HCT116 (cell line): ENCODE data around the gene TRAF3. TPM values are rescaled to one million over a fixed set of nuclear protein-coding genes. Genes with fewer than 3 reads are reported as not detected.

Experiments used
- ATAC-seq: fragments of 200-7000 bp; cut with Tn5 transposase; 2 replicates; pipeline ENCODE4 v1.9.1; 2020; ENCODE audit warnings: mild to moderate bottlenecking, moderate library complexity
- BruUV-seq: library from RNA; stranded (reverse); fragments of 400-500 nt; replicated peaks from 2 replicates; lab custom pipeline; 2021; lab: Mats Ljungman, UMichigan
- CTCF ChIA-PET: fragments of 300-600 bp; sonication (Branson Sonifier 250); formaldehyde crosslinking; loops from one replicate; lab custom pipeline; 2021; ENCODE audit warnings: antibody characterized with exemption; lab: Charles Lee
- POLR2A ChIA-PET: fragments of 300-600, 350-600 bp; sonication (Branson Sonifier 250); formaldehyde crosslinking; loops from one replicate; lab custom pipeline; 2021; ENCODE audit warnings: antibody characterized with exemption; lab: Charles Lee
- RAD21 ChIA-PET, 2 experiments: fragments of 300-600 bp; sonication (Branson Sonifier 250); formaldehyde crosslinking; loops; one replicate each; lab custom pipeline; 2023; ENCODE audit warnings: low total read pairs in 2 of 2; ENCODE audit not compliant: uncharacterized antibody in 2 of 2, unreplicated experiment in 2 of 2, low non-redundant PET in 1 of 2; lab: Charles Lee
- DNase-seq: peaks from one replicate; pipeline ENCODE4 v3.0.0-alpha.2; 2010; ENCODE audit warnings: low read depth, low spot score
- H2AFZ ChIP-seq: fragments of 200-600 bp; shearing (Covaris generic), sonication (generic); 2 replicates; pipeline ENCODE4 v1.6.1; 2017; ENCODE audit warnings: low read depth, mixed run types, mixed read lengths, antibody characterized with exemption, low read length; ENCODE audit not compliant: poor library complexity, severe bottlenecking
- H3K27ac ChIP-seq: 2 replicates; pipeline ENCODE4 v1.5.1; 2012; ENCODE audit warnings: low read depth, low read length
- H3K27me3 ChIP-seq: fragments of 200-600 bp; sonication (generic); 2 replicates; pipeline ENCODE4 v1.6.1; 2016; ENCODE audit warnings: mixed run types, low read length, mixed read lengths; ENCODE audit not compliant: insufficient read depth
- H3K36me3 ChIP-seq, 2 experiments: fragments of 200-500 bp in 1 of 2; fragments of 200-600 bp in 1 of 2; sonication (Bioruptor generic) in 1 of 2; sonication (generic) in 1 of 2; 2 replicates each; pipeline versions ENCODE4 v1.5.1 to v1.6.1; 2014 to 2016; ENCODE audit warnings: low read length in 2 of 2, inconsistent platforms in 1 of 2, mixed read lengths in 1 of 2, mixed run types in 1 of 2; ENCODE audit not compliant: insufficient read depth in 2 of 2, control insufficient read depth in 1 of 2
- H3K4me1 ChIP-seq, 2 experiments: fragments of 200-600 bp in 1 of 2; sonication (generic) in 1 of 2; 2 replicates each; pipeline versions ENCODE4 v1.5.1 to v1.6.1; 2012 to 2017; ENCODE audit warnings: low read length in 2 of 2, inconsistent platforms in 1 of 2, mild to moderate bottlenecking in 1 of 2, mixed read lengths in 1 of 2, mixed run types in 1 of 2, moderate library complexity in 1 of 2; ENCODE audit not compliant: insufficient read depth in 2 of 2, control insufficient read depth in 1 of 2
- H3K4me2 ChIP-seq: fragments of 200-600 bp; sonication (generic); 2 replicates; pipeline ENCODE4 v1.6.1; 2017; ENCODE audit warnings: mixed run types, low read length, mixed read lengths
- H3K4me3 ChIP-seq, 2 experiments: fragments of 200-600 bp in 1 of 2; sonication (generic) in 1 of 2; replicated peaks in 1 of 2; 2 replicates each; pipeline ENCODE4 v1.5.1; 2011 to 2016; ENCODE audit warnings: low read length in 2 of 2, control low read depth in 1 of 2, low read depth in 1 of 2, mild to moderate bottlenecking in 1 of 2, mixed read lengths in 1 of 2, mixed run types in 1 of 2
- H3K79me2 ChIP-seq: fragments of 200-600 bp; sonication (generic); 2 replicates; pipeline ENCODE4 v1.6.1; 2017; ENCODE audit warnings: mild to moderate bottlenecking, mixed run types, low read length, moderate library complexity, mixed read lengths; ENCODE audit not compliant: insufficient read depth
- H3K9ac ChIP-seq: fragments of 200-600 bp; sonication (generic); 2 replicates; pipeline ENCODE4 v1.6.1; 2016; ENCODE audit warnings: low read length, mixed read lengths
- H3K9me2 ChIP-seq: fragments of 200-600 bp; sonication (generic), shearing (Covaris generic); 2 replicates; pipeline ENCODE4 v1.6.1; 2017; ENCODE audit warnings: mixed run types, mild to moderate bottlenecking, moderate library complexity; ENCODE audit not compliant: insufficient read depth
- H3K9me3 ChIP-seq, 2 experiments: fragments of 200-500 bp in 1 of 2; fragments of 200-600 bp in 1 of 2; sonication (Bioruptor generic) in 1 of 2; sonication (generic) in 1 of 2; 2 replicates each; pipeline ENCODE4 v1.6.1; 2014 to 2017; ENCODE audit warnings: low read length in 2 of 2, mixed read lengths in 2 of 2, inconsistent platforms in 1 of 2, low read depth in 1 of 2, mild to moderate bottlenecking in 1 of 2, mixed run types in 1 of 2, moderate library complexity in 1 of 2; ENCODE audit not compliant: control insufficient read depth in 1 of 2, insufficient read depth in 1 of 2
- H4K20me1 ChIP-seq: fragments of 200-600 bp; sonication (generic), shearing (Covaris generic); 2 replicates; pipeline ENCODE4 v1.6.1; 2017; ENCODE audit warnings: mixed run types, mild to moderate bottlenecking, moderate library complexity; ENCODE audit not compliant: insufficient read depth
- CBX3 ChIP-seq: IDR thresholded peaks from 2 replicates; pipeline ENCODE4 v1.6.1; 2012; ENCODE audit warnings: low read depth
- EZH2 ChIP-seq: fragments of 200-600 bp; sonication (generic); IDR thresholded peaks from 2 replicates; pipeline ENCODE4 v1.6.1; 2017; ENCODE audit warnings: antibody characterized with exemption, mixed run types
- EZH2phosphoT487 ChIP-seq: fragments of 200-600 bp; IDR thresholded peaks from 2 replicates; pipeline ENCODE4 v1.6.1; 2018; ENCODE audit warnings: antibody characterized with exemption, borderline replicate concordance
- FOSL1 ChIP-seq: IDR thresholded peaks from 2 replicates; pipeline ENCODE4 v1.6.1; 2012; ENCODE audit warnings: low read depth
- JUND ChIP-seq: IDR thresholded peaks from 2 replicates; pipeline ENCODE4 v1.6.1; 2012
- POLR2A ChIP-seq: IDR thresholded peaks from 2 replicates; pipeline ENCODE4 v1.7.0; 2011; ENCODE audit warnings: borderline replicate concordance; ENCODE audit not compliant: insufficient read depth, insufficient read length; ENCODE audit errors: extremely low read depth
- SIN3A ChIP-seq: IDR thresholded peaks from 2 replicates; pipeline ENCODE4 v1.6.1; 2012; ENCODE audit warnings: low read depth
- SP1 ChIP-seq: IDR thresholded peaks from 2 replicates; pipeline ENCODE4 v1.6.1; 2012; ENCODE audit warnings: low read depth
- TCF7L2 ChIP-seq: IDR thresholded peaks from 2 replicates; pipeline ENCODE4 v1.7.0; 2011; ENCODE audit warnings: borderline replicate concordance, inconsistent platforms; ENCODE audit not compliant: insufficient read depth, insufficient read length; ENCODE audit errors: extremely low read depth
- YY1 ChIP-seq: IDR thresholded peaks from 2 replicates; pipeline ENCODE4 v1.6.1; 2011; ENCODE audit warnings: low read length, low read depth, moderate library complexity, mild to moderate bottlenecking; ENCODE audit not compliant: insufficient replicate concordance; ENCODE audit errors: extremely low read depth
- ZFX ChIP-seq: fragments of 450-650 bp; IDR thresholded peaks from 2 replicates; pipeline ENCODE4 v1.6.1; 2017
- ZNF274 ChIP-seq: fragments of 200-500 bp; sonication (Bioruptor generic); IDR thresholded peaks from 2 replicates; pipeline ENCODE4 v1.6.1; 2014; ENCODE audit warnings: mild to moderate bottlenecking, low read depth, low read length, inconsistent platforms
- intact Hi-C: fragments of 100-400 bp; cut with micrococcal nuclease; formaldehyde crosslinking; loops from 2 replicates; pipeline ENCODE4 v1.10.0; 2022
- total RNA-seq: library from RNA; stranded (reverse); gene quantifications from one replicate; pipeline ENCODE4 v1.2.1, GENCODE V29; 2021; ENCODE audit not compliant: unreplicated experiment
- TF ChIP-seq, protein P1 (sequence below): IDR thresholded peaks from 2 replicates; pipeline ENCODE4 v1.6.1; 2012
- TF ChIP-seq, protein P2 (sequence below), 3 experiments: fragments of 200-600 bp in 1 of 3; sonication (generic) in 1 of 3; IDR thresholded peaks in 2 of 3; conservative IDR thresholded peaks in 1 of 3; 2 replicates each; pipeline ENCODE4 v1.5.1; 2012 to 2017; ENCODE audit warnings: low read depth in 2 of 3, low read length in 2 of 3, antibody characterized with exemption in 1 of 3, borderline replicate concordance in 1 of 3, control low read depth in 1 of 3, mild to moderate bottlenecking in 1 of 3, mixed read lengths in 1 of 3, mixed run types in 1 of 3, moderate library complexity in 1 of 3; ENCODE audit not compliant: insufficient read depth in 1 of 3
- TF ChIP-seq, protein P3 (sequence below): IDR thresholded peaks from 2 replicates; pipeline ENCODE4 v1.6.1; 2012; ENCODE audit warnings: low read depth

TRAF3 gene
- total RNA-seq, 1 experiment from 2014 or later = 32.1 TPM

DNA sequence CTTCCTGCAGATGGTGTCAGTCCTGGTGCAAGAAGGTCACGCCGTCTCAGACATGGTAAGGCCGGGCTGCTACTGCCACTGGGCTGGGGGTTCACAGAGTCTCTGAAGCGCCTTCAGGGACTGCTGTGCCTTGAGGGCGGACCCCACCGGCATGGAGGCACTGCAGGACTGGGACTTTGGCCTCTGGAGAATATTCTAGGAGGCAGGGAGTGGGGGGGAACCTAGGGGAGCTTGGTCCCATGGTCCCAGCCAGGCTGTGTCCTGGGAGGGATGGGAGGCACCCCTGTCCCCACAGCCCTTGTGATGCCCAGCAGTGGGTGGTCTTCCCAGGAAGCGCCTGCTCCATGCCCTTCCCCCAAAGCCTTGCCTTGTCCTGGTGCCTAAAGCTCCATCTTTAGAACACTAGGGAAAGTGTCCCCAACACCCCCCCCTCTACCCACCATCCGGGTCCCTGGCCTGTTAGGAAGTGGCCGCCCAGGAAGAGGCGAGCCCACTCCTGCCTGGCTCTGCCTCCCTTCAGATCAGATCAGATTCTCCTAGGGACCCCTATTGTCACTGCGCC is 146.8 kb downstream of the TRAF3 start:
- DNase-seq = no peak
- Histone ChIP-seq H3K27ac (no peak overlapping the region), H3K4me1 (peaks cover 15 to 24% of the 10 kb centered on the region in 2 experiments), H3K4me3 (no peak overlapping the region), H3K36me3 (no peaks in the 10 kb centered on the region), H3K79me2 (no peaks in the 10 kb centered on the region), H3K9me3 (no peaks in the 10 kb centered on the region), H3K9ac (no peak overlapping the region), H4K20me1 (no peaks in the 10 kb centered on the region), H3K9me2 (no peaks in the 10 kb centered on the region), H3K4me2 (no peak overlapping the region), H3K27me3 (no peaks in the 10 kb centered on the region), H2AFZ (no peak overlapping the region)
- ChIA-PET CTCF (no interaction called here), RAD21 (no interaction called here), POLR2A (no interaction called here)
- intact Hi-C loops = loop anchor here (10.0 kb wide), 1 partner anchor 399 kb away; no protein-coding TSS in a partner anchor
- no peak for TF ChIP-seq JUND
- TF ChIP-seq YY1 = no peak
- no peak for TF ChIP-seq ZFX
- TF ChIP-seq EZH2 = no peak
- no peak for TF ChIP-seq EZH2phosphoT487
- no peak for TF ChIP-seq CBX3
- TF ChIP-seq, protein P1, sequence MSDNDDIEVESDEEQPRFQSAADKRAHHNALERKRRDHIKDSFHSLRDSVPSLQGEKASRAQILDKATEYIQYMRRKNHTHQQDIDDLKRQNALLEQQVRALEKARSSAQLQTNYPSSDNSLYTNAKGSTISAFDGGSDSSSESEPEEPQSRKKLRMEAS = no peak
- TF ChIP-seq POLR2A = no peak
- TF ChIP-seq TCF7L2 = no peak
- TF ChIP-seq, protein P2, sequence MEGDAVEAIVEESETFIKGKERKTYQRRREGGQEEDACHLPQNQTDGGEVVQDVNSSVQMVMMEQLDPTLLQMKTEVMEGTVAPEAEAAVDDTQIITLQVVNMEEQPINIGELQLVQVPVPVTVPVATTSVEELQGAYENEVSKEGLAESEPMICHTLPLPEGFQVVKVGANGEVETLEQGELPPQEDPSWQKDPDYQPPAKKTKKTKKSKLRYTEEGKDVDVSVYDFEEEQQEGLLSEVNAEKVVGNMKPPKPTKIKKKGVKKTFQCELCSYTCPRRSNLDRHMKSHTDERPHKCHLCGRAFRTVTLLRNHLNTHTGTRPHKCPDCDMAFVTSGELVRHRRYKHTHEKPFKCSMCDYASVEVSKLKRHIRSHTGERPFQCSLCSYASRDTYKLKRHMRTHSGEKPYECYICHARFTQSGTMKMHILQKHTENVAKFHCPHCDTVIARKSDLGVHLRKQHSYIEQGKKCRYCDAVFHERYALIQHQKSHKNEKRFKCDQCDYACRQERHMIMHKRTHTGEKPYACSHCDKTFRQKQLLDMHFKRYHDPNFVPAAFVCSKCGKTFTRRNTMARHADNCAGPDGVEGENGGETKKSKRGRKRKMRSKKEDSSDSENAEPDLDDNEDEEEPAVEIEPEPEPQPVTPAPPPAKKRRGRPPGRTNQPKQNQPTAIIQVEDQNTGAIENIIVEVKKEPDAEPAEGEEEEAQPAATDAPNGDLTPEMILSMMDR (IDR thresholded peaks at IDR 0.05 in 2 of 3, conservative IDR thresholded peaks at IDR 0.05 in 1 of 3; ENCODE audit: borderline replicate concordance in 1 of 3, insufficient read depth in 1 of 3, low read depth in 2 of 3, low read length in 2 of 3) = no peak
- TF ChIP-seq SIN3A = no peak
- TF ChIP-seq ZNF274 = no peak
- TF ChIP-seq, protein P3, sequence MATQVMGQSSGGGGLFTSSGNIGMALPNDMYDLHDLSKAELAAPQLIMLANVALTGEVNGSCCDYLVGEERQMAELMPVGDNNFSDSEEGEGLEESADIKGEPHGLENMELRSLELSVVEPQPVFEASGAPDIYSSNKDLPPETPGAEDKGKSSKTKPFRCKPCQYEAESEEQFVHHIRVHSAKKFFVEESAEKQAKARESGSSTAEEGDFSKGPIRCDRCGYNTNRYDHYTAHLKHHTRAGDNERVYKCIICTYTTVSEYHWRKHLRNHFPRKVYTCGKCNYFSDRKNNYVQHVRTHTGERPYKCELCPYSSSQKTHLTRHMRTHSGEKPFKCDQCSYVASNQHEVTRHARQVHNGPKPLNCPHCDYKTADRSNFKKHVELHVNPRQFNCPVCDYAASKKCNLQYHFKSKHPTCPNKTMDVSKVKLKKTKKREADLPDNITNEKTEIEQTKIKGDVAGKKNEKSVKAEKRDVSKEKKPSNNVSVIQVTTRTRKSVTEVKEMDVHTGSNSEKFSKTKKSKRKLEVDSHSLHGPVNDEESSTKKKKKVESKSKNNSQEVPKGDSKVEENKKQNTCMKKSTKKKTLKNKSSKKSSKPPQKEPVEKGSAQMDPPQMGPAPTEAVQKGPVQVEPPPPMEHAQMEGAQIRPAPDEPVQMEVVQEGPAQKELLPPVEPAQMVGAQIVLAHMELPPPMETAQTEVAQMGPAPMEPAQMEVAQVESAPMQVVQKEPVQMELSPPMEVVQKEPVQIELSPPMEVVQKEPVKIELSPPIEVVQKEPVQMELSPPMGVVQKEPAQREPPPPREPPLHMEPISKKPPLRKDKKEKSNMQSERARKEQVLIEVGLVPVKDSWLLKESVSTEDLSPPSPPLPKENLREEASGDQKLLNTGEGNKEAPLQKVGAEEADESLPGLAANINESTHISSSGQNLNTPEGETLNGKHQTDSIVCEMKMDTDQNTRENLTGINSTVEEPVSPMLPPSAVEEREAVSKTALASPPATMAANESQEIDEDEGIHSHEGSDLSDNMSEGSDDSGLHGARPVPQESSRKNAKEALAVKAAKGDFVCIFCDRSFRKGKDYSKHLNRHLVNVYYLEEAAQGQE = no peak
- no peak for TF ChIP-seq SP1
- TF ChIP-seq FOSL1 = no peak
- no TSS peak for BruUV-seq
- no peak for ATAC-seq
